GM12878 (cell line): ENCODE measurements around the gene ERO1B. TPM values are rescaled to one million over a fixed set of nuclear protein-coding genes. Genes with fewer than 3 reads are reported as not detected.

ENCODE experiments used
- ATAC-seq: fragments of 200-7000 bp; cut with Tn5 transposase; 3 replicates; pipeline ENCODE4 v1.9.1; 2020; ENCODE audit warnings: mild to moderate bottlenecking, moderate library complexity
- BruUV-seq: library from RNA; stranded (reverse); fragments of 400-500 nt; replicated peaks from 2 replicates; lab custom pipeline; 2021; lab: Mats Ljungman, UMichigan
- CTCF ChIA-PET: fragments of 300-600 bp; sonication (Branson Sonifier 250); formaldehyde crosslinking; extraction: SDS; loops from one replicate; lab custom pipeline; 2021; ENCODE audit warnings: inconsistent platforms; lab: Yijun Ruan, JAX
- POLR2A ChIA-PET: fragments of 350-600 bp; formaldehyde crosslinking; extraction: SDS; loops from one replicate; lab custom pipeline; 2021; ENCODE audit warnings: inconsistent platforms; lab: Charles Lee
- RAD21 ChIA-PET: fragments of 300-600 bp; sonication (Branson Sonifier 250); formaldehyde crosslinking; loops from one replicate; lab custom pipeline; 2023; ENCODE audit warnings: antibody characterized with exemption; ENCODE audit not compliant: unreplicated experiment; lab: Charles Lee
- SMC1A ChIA-PET: fragments of 300-600 bp; sonication (Branson Sonifier 250); formaldehyde crosslinking; loops from one replicate; lab custom pipeline; 2023; ENCODE audit not compliant: unreplicated experiment, uncharacterized antibody; lab: Charles Lee
- DNase-seq: peaks from one replicate; pipeline ENCODE4 v3.0.0-alpha.2; 2011; ENCODE audit warnings: low read depth, low spot score
- FAIRE-seq: peaks from 3 replicates; lab custom pipeline; 2011; peaks lifted over from hg19 to GRCh38; lab: Jason Lieb, UNC
- H2AFZ ChIP-seq: 2 replicates; pipeline ENCODE4 v1.6.0; 2011; ENCODE audit warnings: low read depth, low read length, control low read depth; ENCODE audit not compliant: control insufficient read depth
- H3K27ac ChIP-seq: 2 replicates; pipeline ENCODE4 v1.5.1; 2011; ENCODE audit warnings: control low read depth; ENCODE audit not compliant: control insufficient read depth, insufficient read depth
- H3K27me3 ChIP-seq, 2 experiments: replicated peaks in 1 of 2; 2 replicates each; pipeline versions ENCODE4 v1.6.0 to v1.6.1; 2011; ENCODE audit warnings: low read length in 1 of 2; ENCODE audit not compliant: control insufficient read depth in 2 of 2, insufficient read depth in 2 of 2
- H3K36me3 ChIP-seq, 2 experiments: 2 replicates each; pipeline ENCODE4 v1.5.1; 2011; ENCODE audit warnings: low read length in 1 of 2; ENCODE audit not compliant: control insufficient read depth in 2 of 2, insufficient read depth in 2 of 2
- H3K4me1 ChIP-seq: 2 replicates; pipeline ENCODE4 v1.6.1; 2011; ENCODE audit warnings: mild to moderate bottlenecking, low read length, moderate library complexity, mixed read lengths; ENCODE audit not compliant: control insufficient read depth, insufficient read depth
- H3K4me2 ChIP-seq: 2 replicates; pipeline ENCODE4 v1.6.0; 2011; ENCODE audit warnings: control low read depth; ENCODE audit not compliant: control insufficient read depth, insufficient read depth
- H3K4me3 ChIP-seq: fragments of 200-600 bp; sonication (generic); 2 replicates; pipeline ENCODE4 v1.5.1; 2016
- H3K79me2 ChIP-seq: 2 replicates; pipeline ENCODE4 v1.6.0; 2011; ENCODE audit warnings: low read length; ENCODE audit not compliant: control insufficient read depth, insufficient read depth
- H3K9ac ChIP-seq: 2 replicates; pipeline ENCODE4 v1.8.0; 2011; ENCODE audit warnings: low read length, control low read depth, mixed read lengths; ENCODE audit not compliant: control insufficient read depth, insufficient read depth
- H3K9me3 ChIP-seq: replicated peaks from 3 replicates; pipeline ENCODE4 v1.5.1; 2011; ENCODE audit warnings: mild to moderate bottlenecking, low read length; ENCODE audit not compliant: control insufficient read depth, insufficient read depth
- H4K20me1 ChIP-seq: 2 replicates; pipeline ENCODE4 v1.6.0; 2011; ENCODE audit not compliant: control insufficient read depth, insufficient read depth
- CBX3 ChIP-seq: fragments of 200-600 bp; sonication (generic); IDR thresholded peaks from 2 replicates; pipeline ENCODE4 v1.6.1; 2016; ENCODE audit warnings: low read depth, borderline replicate concordance
- CBX5 ChIP-seq: sonication (generic); IDR thresholded peaks from 2 replicates; pipeline ENCODE4 v1.6.1; 2016; ENCODE audit warnings: low read depth, moderate library complexity, mild to moderate bottlenecking, inconsistent platforms
- DPF2 ChIP-seq: fragments of 450-650 bp; IDR thresholded peaks from 2 replicates; pipeline ENCODE4 v1.6.1; 2017; ENCODE audit warnings: mild to moderate bottlenecking
- EZH2 ChIP-seq: IDR thresholded peaks from 2 replicates; pipeline ENCODE4 v1.6.1; 2012; ENCODE audit warnings: low read depth, mild to moderate bottlenecking, control low read depth, inconsistent platforms, low read length, borderline replicate concordance; ENCODE audit not compliant: control insufficient read depth
- FOXM1 ChIP-seq: IDR thresholded peaks from 2 replicates; pipeline ENCODE4 v1.6.1; 2012; ENCODE audit warnings: low read depth, mild to moderate bottlenecking, inconsistent platforms, low read length, moderate library complexity
- JUND ChIP-seq: IDR thresholded peaks from 2 replicates; pipeline ENCODE4 v1.6.1; 2012; ENCODE audit warnings: low read depth, mild to moderate bottlenecking, low read length, improper control_type of control experiment, moderate library complexity
- MXI1 ChIP-seq: fragments of 150-350 bp; IDR thresholded peaks from 2 replicates; pipeline ENCODE4 v1.6.1; 2011; ENCODE audit warnings: low read depth, mild to moderate bottlenecking, inconsistent platforms, low read length, improper control_type of control experiment
- NRF1 ChIP-seq: conservative IDR thresholded peaks from 2 replicates; pipeline ENCODE4 v1.6.1; 2011; ENCODE audit warnings: mild to moderate bottlenecking, low read depth, low read length, improper control_type of control experiment
- RAD21 ChIP-seq: IDR thresholded peaks from 2 replicates; pipeline ENCODE4 v1.6.1; 2011; ENCODE audit warnings: mild to moderate bottlenecking, low read depth, low read length, moderate library complexity; ENCODE audit not compliant: insufficient read depth
- RB1 ChIP-seq: fragments of 450-650 bp; formaldehyde crosslinking; IDR thresholded peaks from 2 replicates; pipeline ENCODE4 v1.6.1; 2017; ENCODE audit warnings: mild to moderate bottlenecking, borderline replicate concordance
- RBBP5 ChIP-seq: fragments of 200-600 bp; sonication (generic); conservative IDR thresholded peaks from 2 replicates; pipeline ENCODE4 v1.6.1; 2016
- RCOR1 ChIP-seq: conservative IDR thresholded peaks from 2 replicates; pipeline ENCODE4 v1.6.1; 2012; ENCODE audit warnings: low read depth, low read length, improper control_type of control experiment
- RUNX3 ChIP-seq: IDR thresholded peaks from 2 replicates; pipeline ENCODE4 v1.6.1; 2012; ENCODE audit warnings: low read length, inconsistent platforms
- SPI1 ChIP-seq: IDR thresholded peaks from 2 replicates; pipeline ENCODE4 v1.6.1; 2011; ENCODE audit warnings: low read depth, mild to moderate bottlenecking, low read length, moderate library complexity, borderline replicate concordance; ENCODE audit not compliant: insufficient read depth
- SREBF2 ChIP-seq: IDR thresholded peaks from 2 replicates; pipeline ENCODE4 v1.6.1; 2012; ENCODE audit warnings: mild to moderate bottlenecking, low read length
- ZNF384 ChIP-seq: IDR thresholded peaks from 2 replicates; pipeline ENCODE4 v1.6.1; 2012; ENCODE audit warnings: low read depth, mild to moderate bottlenecking, low read length, improper control_type of control experiment, borderline replicate concordance
- WGBS: methylation state at CpG from one replicate; pipeline ENCODE4 v1.1.6; 2016; ENCODE audit warnings: low lambda C conversion rate; ENCODE audit not compliant: insufficient replicate concordance, insufficient coverage; ENCODE audit errors: missing lambda C conversion rate; 5-methylcytosine and 5-hydroxymethylcytosine counted together
- in situ Hi-C: fragments of 300-500 bp; cut with MboI; formaldehyde crosslinking; loops from 9 replicates; pipeline ENCODE4 v1.14.3; 2018; ENCODE audit warnings: mixed read lengths
- intact Hi-C: fragments of 100-400 bp; cut with micrococcal nuclease; formaldehyde crosslinking; loops from one replicate; pipeline ENCODE4 v1.14.2; 2022; ENCODE audit not compliant: unreplicated experiment
- polyA plus RNA-seq, 11 experiments: library from polyadenylated mRNA; depleted of rRNA in 4 of 11; unstranded in 6 of 11; stranded (reverse) in 5 of 11; fragments of >200 nt; fragmentation: Nextera tagmentation in 4 of 11; fragmentation: Illumina TruSeq in 1 of 11; extraction: Ambion mirVana in 4 of 11; extraction: Trizol in 1 of 11; gene quantifications; 1 replicate in 1 of 11; 2 replicates in 10 of 11; pipeline versions ENCODE4 v1.2.1 to v1.2.3, GENCODE V29; 2011 to 2016; ENCODE audit warnings: inconsistent platforms in 2 of 11, missing spikeins in 2 of 11, low read depth in 1 of 11
- total RNA-seq, 4 experiments: library from RNA; depleted of rRNA in 3 of 4; stranded (reverse); fragments of >200 nt in 3 of 4; fragmentation: Illumina TruSeq in 1 of 4; extraction: Trizol in 1 of 4; gene quantifications; 2 replicates each; pipeline versions ENCODE4 v1.2.1 to v1.2.3, GENCODE V29; 2013 to 2021
- TF ChIP-seq, protein P1 (sequence below): fragments of 450-650 bp; IDR thresholded peaks from 2 replicates; pipeline ENCODE4 v1.6.1; 2016; ENCODE audit warnings: mild to moderate bottlenecking

The ERO1B gene
- total and polyA plus RNA-seq, 10 of the 15 experiments (the other 5 are each of a cell fraction or from before 2014, with no cell fraction given) = 9.0 to 30.9 (median 23.0) TPM

DNA sequence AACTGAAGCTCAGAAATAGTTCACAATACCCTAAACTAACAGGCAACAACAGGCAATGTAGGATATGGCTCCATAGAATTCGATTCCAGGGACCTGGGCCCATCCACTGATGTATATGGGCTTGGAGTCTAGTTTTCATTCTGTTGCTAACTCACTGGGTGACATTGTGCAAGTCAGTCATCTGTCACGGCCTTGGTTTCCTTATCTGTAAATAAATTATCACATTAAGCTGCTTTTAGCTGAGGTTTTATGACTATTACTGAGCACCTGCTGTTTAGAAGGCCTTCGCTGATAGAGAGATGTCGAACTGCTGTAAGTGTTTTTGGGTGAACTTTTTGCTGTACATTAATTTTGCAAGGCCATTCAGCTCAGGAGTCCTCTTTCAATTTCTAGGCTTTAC lies 22.9 kb upstream of the ERO1B start:
- H3K36me3 ChIP-seq = no peaks in the 10 kb centered on the region
- H3K9ac ChIP-seq = no peak overlapping the region
- TF ChIP-seq JUND = no peak
- TF ChIP-seq FOXM1 = no peak
- TF ChIP-seq RCOR1 = no peak
- no peak for TF ChIP-seq CBX3
- no peak for TF ChIP-seq ZNF384
- TF ChIP-seq SREBF2 = no peak
- TF ChIP-seq NRF1 = no peak
- no peaks in the 10 kb centered on the region for H4K20me1 ChIP-seq
- no peak overlapping the region for H2AFZ ChIP-seq
- no peak overlapping the region for H3K4me2 ChIP-seq
- no TSS peak for BruUV-seq
- WGBS = 74% methylated on average over 4 of the region's 4 CpGs
- DNase-seq = no peak
- ChIA-PET SMC1A (interaction anchor here (0.6 to 1.2 kb wide), 10 partner anchors 17 to 206 kb away, joined by 3 to 5 read pairs (median 3); no protein-coding TSS in a partner anchor), POLR2A (no interaction called here), CTCF (interaction anchor here (1.0 to 1.9 kb wide), 5 partner anchors 20 to 200 kb away, joined by 3 to 12 read pairs (median 4); no protein-coding TSS in a partner anchor), RAD21 (interaction anchor here (0.6 to 2.5 kb wide), 3 partner anchors 20 to 192 kb away, joined by 3 to 11 read pairs (median 3); no protein-coding TSS in a partner anchor)
- peaks cover 10% of the 10 kb centered on the region for H3K4me1 ChIP-seq
- H3K9me3 ChIP-seq = no peaks in the 10 kb centered on the region
- H3K27me3 ChIP-seq = no peaks in the 10 kb centered on the region
- no peak overlapping the region for H3K4me3 ChIP-seq
- no peak for ATAC-seq
- H3K27ac ChIP-seq = no peak overlapping the region
- no peaks in the 10 kb centered on the region for H3K79me2 ChIP-seq
- in situ Hi-C loops = no loop called here
- FAIRE-seq = no peak
- intact Hi-C loops = loop anchor here (5.0 kb wide), 1 partner anchor 197 kb away; no protein-coding TSS in a partner anchor

GRCh38 chr1:236303675-236304074 lies 21.9 kb upstream of the ERO1B start:
- ChIA-PET CTCF (interaction anchor here (1.1 to 1.9 kb wide), 5 partner anchors 19 to 199 kb away, joined by 3 to 12 read pairs (median 4); no protein-coding TSS in a partner anchor), POLR2A (no interaction called here), SMC1A (interaction anchor here (0.6 to 1.9 kb wide), 11 partner anchors 9 to 205 kb away, joined by 3 to 6 read pairs (median 3); no protein-coding TSS in a partner anchor), RAD21 (interaction anchor here (1.0 to 2.5 kb wide), 4 partner anchors 9 to 188 kb away, joined by 3 to 11 read pairs (median 3); partner anchors contain the start of gene EDARADD)
- 22% methylated on average over 4 of the region's 4 CpGs for WGBS
- ATAC-seq (peak; percentile 95), FAIRE-seq (peak; percentile 86), DNase-seq (peak; percentile 30)
- Histone ChIP-seq H2AFZ (peak overlapping the region; percentile 74), H3K4me2 (no peak overlapping the region), H3K27ac (no peak overlapping the region), H3K27me3 (no peaks in the 10 kb centered on the region), H3K9me3 (no peaks in the 10 kb centered on the region), H3K4me1 (peaks cover 10% of the 10 kb centered on the region), H3K4me3 (no peak overlapping the region), H3K79me2 (no peaks in the 10 kb centered on the region), H3K9ac (no peak overlapping the region), H4K20me1 (no peaks in the 10 kb centered on the region), H3K36me3 (no peaks in the 10 kb centered on the region)
- intact Hi-C loops = loop anchor here (5.0 kb wide), 1 partner anchor 196 kb away; no protein-coding TSS in a partner anchor
- no TSS peak for BruUV-seq
- in situ Hi-C loops = no loop called here
- TF ChIP-seq EZH2 (no peak), MXI1 (no peak), RBBP5 (no peak), RAD21 (peak; percentile 84), RUNX3 (peak; percentile 19; the same call in 1 of the 2 replicates), RB1 (no peak), SPI1 (peak; percentile 54; the same call in 1 of the 2 replicates), CBX5 (no peak), DPF2 (0 out of 2 replicates have a peak, but pooled peaks have one; percentile 13)
- TF ChIP-seq, protein P1, sequence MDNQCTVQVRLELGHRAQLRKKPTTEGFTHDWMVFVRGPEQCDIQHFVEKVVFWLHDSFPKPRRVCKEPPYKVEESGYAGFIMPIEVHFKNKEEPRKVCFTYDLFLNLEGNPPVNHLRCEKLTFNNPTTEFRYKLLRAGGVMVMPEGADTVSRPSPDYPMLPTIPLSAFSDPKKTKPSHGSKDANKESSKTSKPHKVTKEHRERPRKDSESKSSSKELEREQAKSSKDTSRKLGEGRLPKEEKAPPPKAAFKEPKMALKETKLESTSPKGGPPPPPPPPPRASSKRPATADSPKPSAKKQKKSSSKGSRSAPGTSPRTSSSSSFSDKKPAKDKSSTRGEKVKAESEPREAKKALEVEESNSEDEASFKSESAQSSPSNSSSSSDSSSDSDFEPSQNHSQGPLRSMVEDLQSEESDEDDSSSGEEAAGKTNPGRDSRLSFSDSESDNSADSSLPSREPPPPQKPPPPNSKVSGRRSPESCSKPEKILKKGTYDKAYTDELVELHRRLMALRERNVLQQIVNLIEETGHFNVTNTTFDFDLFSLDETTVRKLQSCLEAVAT = no peak
